Neural crest cell (in vitro differentiated cells): ENCODE measurements around the gene LRMDA. TPM values are rescaled to one million over a fixed set of nuclear protein-coding genes. Genes with fewer than 3 reads are reported as not detected.

Experiments
- DNase-seq: peaks from one replicate; pipeline ENCODE4 v3.0.0; 2021; ENCODE audit warnings: low read depth, mixed read lengths, low spot score
- H3K27ac Mint-ChIP-seq: one replicate; pipeline ENCODE4 v1.8.0; 2021; ENCODE audit warnings: mild to moderate bottlenecking, mixed read lengths; ENCODE audit not compliant: unreplicated experiment
- H3K27me3 Mint-ChIP-seq: 2 replicates; pipeline ENCODE4 v1.8.0; 2021; ENCODE audit warnings: low read depth, mild to moderate bottlenecking, mixed read lengths
- H3K36me3 Mint-ChIP-seq: 2 replicates; pipeline ENCODE4 v1.8.0; 2021; ENCODE audit warnings: low read depth, mild to moderate bottlenecking, mixed read lengths
- H3K4me1 Mint-ChIP-seq: 2 replicates; pipeline ENCODE4 v1.8.0; 2021; ENCODE audit warnings: mixed read lengths
- H3K4me3 Mint-ChIP-seq: one replicate; pipeline ENCODE4 v1.8.0; 2021; ENCODE audit warnings: mild to moderate bottlenecking, mixed read lengths
- H3K9me3 Mint-ChIP-seq: 2 replicates; pipeline ENCODE4 v1.8.0; 2021; ENCODE audit warnings: mixed read lengths
- total RNA-seq: library from RNA; stranded (reverse); gene quantifications from 2 replicates; pipeline ENCODE4 v1.2.1, GENCODE V29; 2021
- TF ChIP-seq, protein P1 (sequence below): fragments of 200-600 bp; sonication (generic); conservative IDR thresholded peaks from 2 replicates; pipeline ENCODE4 v1.5.0; 2021; ENCODE audit warnings: antibody characterized with exemption, mild to moderate bottlenecking

Gene LRMDA
- total RNA-seq, 1 donor from 2014 or later: 3.1 TPM

DNA sequence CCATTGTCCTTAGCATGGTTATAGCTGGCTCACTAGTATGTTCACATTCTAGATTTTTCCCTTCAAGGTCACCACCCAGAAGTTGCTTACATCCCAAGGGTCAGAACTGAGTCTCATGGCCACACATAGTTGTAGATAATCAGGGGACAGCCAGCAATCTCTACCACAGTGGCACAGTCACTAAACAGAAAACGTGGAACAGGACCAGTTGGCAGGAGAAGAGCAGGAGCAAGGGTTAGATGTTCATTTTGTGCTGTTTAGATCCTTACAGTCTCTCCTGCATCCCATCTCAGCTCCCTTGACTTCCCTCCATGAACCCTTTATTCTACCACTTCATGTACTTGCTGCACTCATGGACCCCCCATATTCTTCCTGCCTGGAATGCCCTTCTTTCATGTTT is 73.9 kb downstream of the LRMDA start:
- TF ChIP-seq, protein P1, sequence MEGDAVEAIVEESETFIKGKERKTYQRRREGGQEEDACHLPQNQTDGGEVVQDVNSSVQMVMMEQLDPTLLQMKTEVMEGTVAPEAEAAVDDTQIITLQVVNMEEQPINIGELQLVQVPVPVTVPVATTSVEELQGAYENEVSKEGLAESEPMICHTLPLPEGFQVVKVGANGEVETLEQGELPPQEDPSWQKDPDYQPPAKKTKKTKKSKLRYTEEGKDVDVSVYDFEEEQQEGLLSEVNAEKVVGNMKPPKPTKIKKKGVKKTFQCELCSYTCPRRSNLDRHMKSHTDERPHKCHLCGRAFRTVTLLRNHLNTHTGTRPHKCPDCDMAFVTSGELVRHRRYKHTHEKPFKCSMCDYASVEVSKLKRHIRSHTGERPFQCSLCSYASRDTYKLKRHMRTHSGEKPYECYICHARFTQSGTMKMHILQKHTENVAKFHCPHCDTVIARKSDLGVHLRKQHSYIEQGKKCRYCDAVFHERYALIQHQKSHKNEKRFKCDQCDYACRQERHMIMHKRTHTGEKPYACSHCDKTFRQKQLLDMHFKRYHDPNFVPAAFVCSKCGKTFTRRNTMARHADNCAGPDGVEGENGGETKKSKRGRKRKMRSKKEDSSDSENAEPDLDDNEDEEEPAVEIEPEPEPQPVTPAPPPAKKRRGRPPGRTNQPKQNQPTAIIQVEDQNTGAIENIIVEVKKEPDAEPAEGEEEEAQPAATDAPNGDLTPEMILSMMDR: no peak
- no peaks in the 10 kb centered on the region for H3K36me3 Mint-ChIP-seq

DNA sequence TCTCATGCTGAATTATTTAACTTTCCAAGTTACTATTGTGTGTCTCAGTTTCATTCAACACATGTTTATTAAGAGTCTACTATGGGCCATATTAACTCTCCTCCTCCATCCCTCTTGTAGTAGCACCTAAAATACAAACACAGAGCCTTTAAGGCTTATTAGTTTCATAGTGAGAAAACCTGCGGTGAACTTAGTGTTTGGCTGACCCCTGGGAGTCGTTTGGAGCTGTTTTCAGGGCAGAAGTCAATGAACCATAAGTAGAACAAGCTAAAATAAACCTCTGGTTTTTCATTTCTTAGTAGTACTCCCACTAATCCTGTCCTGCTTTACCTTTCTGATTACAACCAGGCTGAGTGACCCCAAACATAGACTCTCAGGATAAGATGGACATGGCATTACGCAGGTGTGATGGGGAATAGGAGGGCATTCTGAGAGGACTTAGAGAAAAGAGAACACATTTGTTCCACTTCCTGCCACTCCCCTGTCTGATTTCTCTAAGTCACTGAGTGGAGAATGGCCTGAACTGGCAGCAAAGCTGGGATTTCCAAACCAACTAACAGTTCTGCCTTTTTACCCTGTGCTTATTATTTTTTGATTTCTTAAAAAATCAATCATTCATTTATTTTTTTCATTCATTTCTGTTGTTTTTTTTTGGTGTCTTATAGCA is 74.5 kb downstream of the LRMDA start:
- H3K27ac Mint-ChIP-seq: no peak overlapping the region
- peaks cover 3% of the 10 kb centered on the region for H3K9me3 Mint-ChIP-seq
- DNase-seq: no peak
- H3K27me3 Mint-ChIP-seq: peaks cover 2% of the 10 kb centered on the region
- TF ChIP-seq, protein P1: no peak
- no peak overlapping the region for H3K4me3 Mint-ChIP-seq
- H3K36me3 Mint-ChIP-seq: no peaks in the 10 kb centered on the region
- H3K4me1 Mint-ChIP-seq: no peaks in the 10 kb centered on the region

More for the DNA sequence above, 73.9 kb downstream of the LRMDA start:
- Mint-ChIP-seq H3K4me3 (no peak overlapping the region), H3K27me3 (peaks cover 2% of the 10 kb centered on the region), H3K9me3 (peaks cover 3% of the 10 kb centered on the region), H3K27ac (no peak overlapping the region), H3K4me1 (no peaks in the 10 kb centered on the region)
- DNase-seq: no peak

DNA sequence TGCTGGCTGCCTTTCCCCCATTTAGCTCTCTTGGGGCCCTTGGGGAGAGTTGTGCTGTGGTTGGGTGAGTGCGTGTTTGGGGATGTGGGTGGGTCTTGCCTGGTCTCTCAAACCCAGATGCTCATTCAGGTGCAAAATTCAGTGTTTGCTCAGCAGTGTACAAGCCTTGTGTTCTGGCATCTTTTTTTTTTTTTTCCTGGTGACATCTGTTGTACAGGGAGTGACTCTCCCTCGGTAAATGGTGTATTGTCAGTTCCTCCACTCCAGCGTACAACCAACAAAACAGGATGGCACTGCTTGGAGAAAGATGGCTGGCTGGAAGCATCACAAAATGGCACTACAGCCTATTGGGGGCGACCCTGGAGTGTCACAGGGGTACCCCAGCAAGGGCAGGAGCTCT is 75.5 kb downstream of the LRMDA start:
- no peak for DNase-seq
- TF ChIP-seq, protein P1: no peak
- peaks cover 7% of the 10 kb centered on the region for H3K27me3 Mint-ChIP-seq
- H3K4me1 Mint-ChIP-seq: no peaks in the 10 kb centered on the region
- H3K9me3 Mint-ChIP-seq: peaks cover 3% of the 10 kb centered on the region
- H3K27ac Mint-ChIP-seq: no peak overlapping the region
- H3K36me3 Mint-ChIP-seq: no peaks in the 10 kb centered on the region
- no peak overlapping the region for H3K4me3 Mint-ChIP-seq

DNA sequence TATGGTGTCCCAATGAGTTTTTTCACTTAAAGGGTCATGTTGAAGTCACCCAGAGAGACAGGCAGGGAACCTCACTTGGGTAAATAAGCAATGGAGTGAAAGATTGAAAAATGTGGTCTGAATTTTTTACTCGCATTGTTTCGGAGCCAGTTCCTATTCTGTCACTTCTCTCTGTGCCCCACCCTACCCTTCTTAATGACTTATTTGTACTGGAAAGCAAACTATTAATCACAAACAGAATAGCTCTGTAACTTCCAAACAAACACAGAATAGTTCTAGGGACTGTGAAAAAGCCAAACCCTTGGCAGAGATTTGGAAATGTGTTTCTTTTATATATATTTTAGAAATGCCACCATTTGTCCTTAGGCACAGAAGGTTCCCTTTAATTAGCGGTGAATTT is 76.0 kb downstream of the LRMDA start:
- H3K27ac Mint-ChIP-seq: no peak overlapping the region
- no peaks in the 10 kb centered on the region for H3K36me3 Mint-ChIP-seq
- peaks cover 10% of the 10 kb centered on the region for H3K27me3 Mint-ChIP-seq
- no peak overlapping the region for H3K4me3 Mint-ChIP-seq
- peaks cover 3% of the 10 kb centered on the region for H3K9me3 Mint-ChIP-seq
- H3K4me1 Mint-ChIP-seq: peaks cover 3% of the 10 kb centered on the region
- TF ChIP-seq, protein P1: no peak
- DNase-seq: no peak

DNA sequence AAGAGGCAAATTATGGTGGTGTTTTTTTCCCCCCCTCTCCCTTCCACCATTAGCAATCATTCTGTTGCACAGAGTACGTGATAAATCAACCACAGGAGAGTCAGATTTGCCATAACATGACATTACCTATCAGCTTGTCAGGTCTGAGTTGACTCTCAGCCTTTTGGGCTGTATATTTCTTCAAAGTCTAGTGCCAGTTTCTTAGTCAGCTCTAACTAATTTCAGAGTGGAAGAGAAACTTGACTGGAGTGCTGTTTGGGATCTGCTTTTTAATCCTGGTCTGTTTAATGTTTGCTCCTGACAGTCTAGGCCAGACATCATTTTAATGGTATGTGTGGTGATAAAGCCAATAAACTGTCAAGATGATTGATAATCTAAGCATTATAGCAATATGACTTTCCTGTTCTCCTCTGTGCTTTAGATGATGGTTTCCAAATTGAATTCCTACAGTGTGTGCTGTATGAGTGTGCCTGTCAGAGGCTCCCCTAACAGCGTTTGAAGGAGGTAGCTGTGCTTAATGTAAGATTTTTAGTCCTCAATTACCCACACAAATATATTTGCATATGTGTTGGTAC is 76.9 kb downstream of the LRMDA start:
- H3K4me3 Mint-ChIP-seq: no peak overlapping the region
- no peak overlapping the region for H3K27ac Mint-ChIP-seq
- TF ChIP-seq, protein P1: no peak
- H3K27me3 Mint-ChIP-seq: peaks cover 14% of the 10 kb centered on the region
- no peak for DNase-seq
- H3K9me3 Mint-ChIP-seq: peaks cover 3% of the 10 kb centered on the region
- H3K36me3 Mint-ChIP-seq: no peaks in the 10 kb centered on the region
- peaks cover 8% of the 10 kb centered on the region for H3K4me1 Mint-ChIP-seq
